Lower leg skin (tissue), 3 donors: ENCODE results near the gene ERG.

Experiments
- CTCF ChIP-seq, 3 donors: fragments of 450-650 bp; IDR thresholded peaks; one replicate each; pipeline ENCODE4 v1.5.1; 2016; ENCODE audit warnings: antibody characterized with exemption in 3 of 3, mild to moderate bottlenecking in 3 of 3, moderate library complexity in 2 of 3
- POLR2A ChIP-seq, 2 donors: fragments of 450-650 bp; IDR thresholded peaks; one replicate each; pipeline ENCODE4 v1.6.1; 2016 to 2017; ENCODE audit warnings: antibody characterized with exemption in 2 of 2, mild to moderate bottlenecking in 1 of 2, moderate library complexity in 1 of 2

- TF ChIP-seq CTCF (IDR thresholded peaks at IDR 0.05) (no peak), POLR2A (IDR thresholded peaks at IDR 0.05) (no peak)
Observed at GRCh38 chr21:38507374-38507942, 9.2 kb upstream of the ERG start.
